ENCODE measurements around the gene ASXL3. TPM values are rescaled to one million over a fixed set of nuclear protein-coding genes. Genes with fewer than 3 reads are reported as not detected.

The ASXL3 gene
- total and polyA plus RNA-seq, 4 donors, result 0.08 to 16.3 (median 1.8) TPM

DNA sequence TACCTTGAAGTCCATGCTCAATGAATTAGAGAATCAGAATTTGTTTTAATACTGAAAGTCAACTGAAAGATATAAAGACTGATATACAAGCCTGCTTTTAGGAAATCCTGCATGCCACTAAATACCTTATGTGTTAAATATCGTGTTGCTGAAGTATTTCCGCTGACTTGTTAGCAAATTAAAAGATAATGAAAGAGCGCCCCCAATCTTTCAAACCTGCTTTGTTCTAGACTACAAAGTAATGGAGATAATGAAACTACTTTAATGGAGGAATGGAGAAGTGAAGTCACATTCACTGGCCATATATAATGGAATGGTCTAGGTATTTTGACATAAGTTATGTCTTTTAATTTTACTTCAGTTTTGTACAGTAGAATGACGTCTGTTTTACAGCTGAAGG lies 95.7 kb downstream of the ASXL3 start:
- no peak for ATAC-seq (ENCODE audit: insufficient read depth, low FRiP score)
- Histone ChIP-seq H3K27me3 (ENCODE audit: control insufficient read depth in 3 of 3, insufficient read depth in 3 of 3, low read length in 2 of 3) (no peaks in the 10 kb centered on the region), H3K9ac (ENCODE audit: insufficient read depth in 1 of 2, low read length in 2 of 2) (no peak overlapping the region), H3K36me3 (ENCODE audit: control insufficient read depth in 4 of 4, insufficient read depth in 4 of 4, low read length in 4 of 4) (peaks cover 0 to 18% (median 1%) of the 10 kb centered on the region in 4 donors), H3K4me3 (no peak overlapping the region), H3K9me3 (ENCODE audit: control insufficient read depth in 4 of 4, insufficient read depth in 3 of 4, low read length in 3 of 4) (no peaks in the 10 kb centered on the region), H3K4me1 (ENCODE audit: control insufficient read depth in 5 of 5, insufficient read depth in 5 of 5, low read length in 5 of 5) (peaks cover 0 to 10% (median 0%) of the 10 kb centered on the region in 5 donors), H3K27ac (ENCODE audit: low read depth in 1 of 2, low read length in 1 of 2) (no peak overlapping the region)
- TF ChIP-seq, protein P1, sequence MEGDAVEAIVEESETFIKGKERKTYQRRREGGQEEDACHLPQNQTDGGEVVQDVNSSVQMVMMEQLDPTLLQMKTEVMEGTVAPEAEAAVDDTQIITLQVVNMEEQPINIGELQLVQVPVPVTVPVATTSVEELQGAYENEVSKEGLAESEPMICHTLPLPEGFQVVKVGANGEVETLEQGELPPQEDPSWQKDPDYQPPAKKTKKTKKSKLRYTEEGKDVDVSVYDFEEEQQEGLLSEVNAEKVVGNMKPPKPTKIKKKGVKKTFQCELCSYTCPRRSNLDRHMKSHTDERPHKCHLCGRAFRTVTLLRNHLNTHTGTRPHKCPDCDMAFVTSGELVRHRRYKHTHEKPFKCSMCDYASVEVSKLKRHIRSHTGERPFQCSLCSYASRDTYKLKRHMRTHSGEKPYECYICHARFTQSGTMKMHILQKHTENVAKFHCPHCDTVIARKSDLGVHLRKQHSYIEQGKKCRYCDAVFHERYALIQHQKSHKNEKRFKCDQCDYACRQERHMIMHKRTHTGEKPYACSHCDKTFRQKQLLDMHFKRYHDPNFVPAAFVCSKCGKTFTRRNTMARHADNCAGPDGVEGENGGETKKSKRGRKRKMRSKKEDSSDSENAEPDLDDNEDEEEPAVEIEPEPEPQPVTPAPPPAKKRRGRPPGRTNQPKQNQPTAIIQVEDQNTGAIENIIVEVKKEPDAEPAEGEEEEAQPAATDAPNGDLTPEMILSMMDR (IDR thresholded peaks at IDR 0.05; ENCODE audit: control extremely low read depth, extremely low read depth), result no peak
- 85% methylated on average over 4 of the region's 4 CpGs for WGBS, 2 donors
- DNase-seq, result no peak

DNA sequence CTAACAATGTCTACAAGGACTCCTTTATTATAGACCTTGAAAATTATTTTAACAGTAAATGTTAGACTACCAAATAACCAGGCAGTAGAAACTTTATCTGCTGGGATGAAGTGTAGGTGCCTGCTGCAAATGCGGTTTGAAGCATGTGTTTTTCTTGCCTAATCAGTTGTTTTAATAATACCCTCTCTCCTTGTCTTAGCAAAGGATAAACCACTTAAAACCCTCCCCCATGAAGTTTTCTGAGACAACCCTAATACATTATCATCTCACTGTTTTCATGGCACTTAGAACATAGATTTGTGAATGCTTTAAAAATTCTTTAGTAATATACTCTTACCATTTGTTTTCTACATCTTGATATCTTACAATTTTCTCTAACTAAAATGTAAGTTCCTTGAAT lies 98.6 kb downstream of the ASXL3 start:
- 78 to 86% methylated on average over 1 of the region's 1 CpG for WGBS, 2 donors

DNA sequence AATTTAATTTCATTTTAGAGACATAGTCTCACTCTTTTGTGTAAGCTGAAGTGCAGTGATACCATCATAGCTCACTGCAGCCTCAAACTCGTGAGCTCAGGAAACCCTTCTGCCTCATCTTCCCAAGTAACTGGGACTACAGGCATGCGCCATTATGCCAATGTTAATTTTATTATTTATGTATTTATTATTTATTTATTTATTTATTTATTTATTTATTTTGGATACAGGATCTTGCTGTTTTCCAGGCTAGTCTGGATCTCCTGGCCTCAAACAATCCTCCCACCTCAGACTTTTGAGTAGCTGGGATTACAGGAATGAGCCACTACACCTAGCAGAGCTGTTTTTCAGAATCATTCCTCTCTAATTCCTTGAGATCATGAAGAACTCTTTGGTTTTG lies 99.9 kb downstream of the ASXL3 start:
- Histone ChIP-seq H3K27me3 (ENCODE audit: control insufficient read depth in 3 of 3, insufficient read depth in 3 of 3, low read length in 2 of 3) (no peaks in the 10 kb centered on the region), H3K9me3 (ENCODE audit: control insufficient read depth in 4 of 4, insufficient read depth in 3 of 4, low read length in 3 of 4) (no peaks in the 10 kb centered on the region), H3K9ac (ENCODE audit: insufficient read depth in 1 of 2, low read length in 2 of 2) (no peak overlapping the region), H3K36me3 (ENCODE audit: control insufficient read depth in 4 of 4, insufficient read depth in 4 of 4, low read length in 4 of 4) (peaks cover 0 to 17% (median 1%) of the 10 kb centered on the region in 4 donors), H3K27ac (ENCODE audit: low read depth in 1 of 2, low read length in 1 of 2) (no peak overlapping the region), H3K4me3 (no peak overlapping the region), H3K4me1 (ENCODE audit: control insufficient read depth in 5 of 5, insufficient read depth in 5 of 5, low read length in 5 of 5) (peaks cover 0 to 6% (median 0%) of the 10 kb centered on the region in 5 donors)
- WGBS, 2 donors, result 89 to 94% methylated on average over 2 of the region's 2 CpGs
- no peak for DNase-seq
- TF ChIP-seq, protein P1 (IDR thresholded peaks at IDR 0.05; ENCODE audit: control extremely low read depth, extremely low read depth), result no peak
- ATAC-seq (ENCODE audit: insufficient read depth, low FRiP score), result no peak

More for the DNA sequence above, 98.6 kb downstream of the ASXL3 start:
- TF ChIP-seq, protein P1 (IDR thresholded peaks at IDR 0.05; ENCODE audit: control extremely low read depth, extremely low read depth), result no peak
- Histone ChIP-seq H3K4me3 (no peak overlapping the region), H3K9me3 (ENCODE audit: control insufficient read depth in 4 of 4, insufficient read depth in 3 of 4, low read length in 3 of 4) (no peaks in the 10 kb centered on the region), H3K36me3 (ENCODE audit: control insufficient read depth in 4 of 4, insufficient read depth in 4 of 4, low read length in 4 of 4) (peaks cover 0 to 17% (median 1%) of the 10 kb centered on the region in 4 donors), H3K27me3 (ENCODE audit: control insufficient read depth in 3 of 3, insufficient read depth in 3 of 3, low read length in 2 of 3) (no peaks in the 10 kb centered on the region), H3K4me1 (ENCODE audit: control insufficient read depth in 5 of 5, insufficient read depth in 5 of 5, low read length in 5 of 5) (peaks cover 0 to 10% (median 0%) of the 10 kb centered on the region in 5 donors), H3K27ac (ENCODE audit: low read depth in 1 of 2, low read length in 1 of 2) (no peak overlapping the region), H3K9ac (ENCODE audit: insufficient read depth in 1 of 2, low read length in 2 of 2) (no peak overlapping the region)
- DNase-seq, result no peak
- ATAC-seq (ENCODE audit: insufficient read depth, low FRiP score), result no peak

DNA sequence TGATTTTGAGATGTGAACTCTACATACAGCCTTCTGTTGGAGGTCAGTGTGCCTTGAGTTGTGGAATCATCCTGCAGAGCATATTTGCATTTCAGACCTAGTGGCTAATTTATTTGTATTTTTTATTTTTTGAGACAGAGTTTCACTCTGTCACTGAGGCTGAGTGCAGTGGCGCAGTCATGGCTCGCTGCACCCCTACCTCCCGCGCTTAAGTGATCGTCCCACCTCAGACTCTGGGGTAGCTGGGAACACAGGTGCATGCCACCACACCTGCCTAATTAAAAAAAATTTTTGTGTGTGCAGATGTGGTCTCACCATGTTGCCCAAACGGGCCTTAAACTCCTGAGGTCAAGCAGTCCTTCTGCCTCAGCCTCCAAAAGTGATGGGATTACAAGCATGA lies 104.4 kb downstream of the ASXL3 start:
- Histone ChIP-seq H3K36me3 (ENCODE audit: control insufficient read depth in 4 of 4, insufficient read depth in 4 of 4, low read length in 4 of 4) (peaks cover 0 to 20% (median 3%) of the 10 kb centered on the region in 4 donors), H3K4me1 (ENCODE audit: control insufficient read depth in 5 of 5, insufficient read depth in 5 of 5, low read length in 5 of 5) (no peaks in the 10 kb centered on the region), H3K27ac (ENCODE audit: low read depth in 1 of 2, low read length in 1 of 2) (no peak overlapping the region), H3K27me3 (ENCODE audit: control insufficient read depth in 3 of 3, insufficient read depth in 3 of 3, low read length in 2 of 3) (no peaks in the 10 kb centered on the region), H3K4me3 (no peak overlapping the region), H3K9me3 (ENCODE audit: control insufficient read depth in 4 of 4, insufficient read depth in 3 of 4, low read length in 3 of 4) (no peaks in the 10 kb centered on the region), H3K9ac (ENCODE audit: insufficient read depth in 1 of 2, low read length in 2 of 2) (no peak overlapping the region)
- 95% methylated on average over 6 of the region's 6 CpGs for WGBS, 2 donors
- ATAC-seq (ENCODE audit: insufficient read depth, low FRiP score) (no peak), DNase-seq (no peak)
- TF ChIP-seq, protein P1 (IDR thresholded peaks at IDR 0.05; ENCODE audit: control extremely low read depth, extremely low read depth), result no peak
